NCI-H146 treated with DMSO at 0.1 percent for 48 hours (cell line): ENCODE results near the gene CFAP77.

Experiments
- DNase-seq: peaks from one replicate; lab custom pipeline; 2025; ENCODE audit not compliant: unreplicated experiment; lab: John Stamatoyannopoulos, UW

CFAP77 gene

GRCh38 chr9:132447902-132448301, 37.9 kb downstream of the CFAP77 start:
- DNase-seq: no peak

GRCh38 chr9:132451276-132451675, 41.3 kb downstream of the CFAP77 start:
- DNase-seq: no peak

GRCh38 chr9:132456241-132456640, 46.2 kb downstream of the CFAP77 start:
- DNase-seq: no peak

- no peak for DNase-seq
Observed at GRCh38 chr9:132457504-132458236, 47.7 kb downstream of the CFAP77 start.

- no peak for DNase-seq
Observed at GRCh38 chr9:132458432-132458831, 48.4 kb downstream of the CFAP77 start.

- DNase-seq: no peak
Observed at GRCh38 chr9:132459661-132460060, 49.6 kb downstream of the CFAP77 start.

- no peak for DNase-seq
Observed at GRCh38 chr9:132460240-132460639, 50.2 kb downstream of the CFAP77 start.

GRCh38 chr9:132461281-132461896, 51.4 kb downstream of the CFAP77 start:
- DNase-seq: no peak

GRCh38 chr9:132461971-132462370, 52.0 kb downstream of the CFAP77 start:
- no peak for DNase-seq

- no peak for DNase-seq
Observed at GRCh38 chr9:132464547-132464946, 54.5 kb downstream of the CFAP77 start.

- no peak for DNase-seq
Observed at GRCh38 chr9:132465131-132465635, 55.2 kb downstream of the CFAP77 start.

- peak; percentile 2 for DNase-seq
Observed at GRCh38 chr9:132472199-132472598, 62.2 kb downstream of the CFAP77 start.

GRCh38 chr9:132472599-132472998, 62.6 kb downstream of the CFAP77 start:
- DNase-seq: no peak

- DNase-seq: no peak
Observed at GRCh38 chr9:132474253-132474652, 64.2 kb downstream of the CFAP77 start.

- no peak for DNase-seq
Observed at GRCh38 chr9:132478353-132479050, 68.5 kb downstream of the CFAP77 start.

GRCh38 chr9:132479733-132480132, 69.7 kb downstream of the CFAP77 start:
- no peak for DNase-seq

GRCh38 chr9:132481053-132481849, 71.2 kb downstream of the CFAP77 start:
- DNase-seq: no peak

GRCh38 chr9:132482196-132482813, 72.3 kb downstream of the CFAP77 start:
- no peak for DNase-seq

GRCh38 chr9:132485393-132485792, 75.4 kb downstream of the CFAP77 start:
- no peak for DNase-seq

- DNase-seq: no peak
Observed at GRCh38 chr9:132486706-132487350, 76.8 kb downstream of the CFAP77 start.
